ENCODE measurements around the gene KTN1.
A peak's percentile ranks its signal among the peaks of the same experiment; 100 is the strongest.

Gene KTN1
- 196 to 365 (median 339) reads per million in 3 experiments for total RNA-seq

- peak; percentile 86 for DNase-seq
Measured at GRCh38 chr14:55579724-55580469, at the start of gene KTN1. Gene KTN1 (plus strand): TSS chr14:55580207. CDS start chr14:55612049, 31,842 bp downstream.

GRCh38 chr14:55530464-55530863, 49.5 kb upstream of the KTN1 start:
- no peak for DNase-seq

GRCh38 chr14:55532645-55533344, 47.2 kb upstream of the KTN1 start:
- DNase-seq: no peak

GRCh38 chr14:55533960-55534359, 46.0 kb upstream of the KTN1 start:
- no peak for DNase-seq

GRCh38 chr14:55535516-55536203, 44.3 kb upstream of the KTN1 start:
- DNase-seq: no peak

GRCh38 chr14:55536204-55536708, 43.8 kb upstream of the KTN1 start:
- DNase-seq: no peak

- no peak for DNase-seq
Measured at GRCh38 chr14:55537782-55538181, 42.2 kb upstream of the KTN1 start.

- no peak for DNase-seq
Measured at GRCh38 chr14:55539975-55540374, 40.0 kb upstream of the KTN1 start.

GRCh38 chr14:55540847-55541773, 38.9 kb upstream of the KTN1 start:
- DNase-seq: no peak

GRCh38 chr14:55545779-55546178, 34.2 kb upstream of the KTN1 start:
- DNase-seq: no peak

- no peak for DNase-seq
Measured at GRCh38 chr14:55546212-55546874, 33.7 kb upstream of the KTN1 start.

GRCh38 chr14:55547650-55548315, 32.2 kb upstream of the KTN1 start:
- no peak for DNase-seq

GRCh38 chr14:55553791-55554190, 26.2 kb upstream of the KTN1 start:
- DNase-seq: no peak

GRCh38 chr14:55556929-55557623, 22.9 kb upstream of the KTN1 start:
- DNase-seq: no peak

- DNase-seq: no peak
Measured at GRCh38 chr14:55562135-55562534, 17.9 kb upstream of the KTN1 start.

GRCh38 chr14:55568618-55569017, 11.4 kb upstream of the KTN1 start:
- no peak for DNase-seq

- DNase-seq: no peak
Measured at GRCh38 chr14:55571125-55571889, 8.7 kb upstream of the KTN1 start.

- no peak for DNase-seq
Measured at GRCh38 chr14:55572578-55572977, 7.4 kb upstream of the KTN1 start.

- DNase-seq: no peak
Measured at GRCh38 chr14:55574988-55575387, 5.0 kb upstream of the KTN1 start.

GRCh38 chr14:55577229-55577628, 2.8 kb upstream of the KTN1 start:
- no peak for DNase-seq
